Left ventricle myocardium superior (tissue), 1 donor: Measurements from ENCODE around the gene NEK4. TPM values are rescaled to one million over a fixed set of nuclear protein-coding genes. Genes with fewer than 3 reads are reported as not detected.

ENCODE experiments used
- ATAC-seq: fragments of 200-7000 bp; cut with Tn5 transposase; one replicate; pipeline ENCODE4 v1.9.1; 2020; ENCODE audit warnings: mild to moderate bottlenecking, moderate library complexity
- DNase-seq: peaks from one replicate; pipeline ENCODE4 v3.0.0-alpha.2; 2020
- intact Hi-C: fragments of 100-400 bp; cut with micrococcal nuclease; formaldehyde crosslinking; loops from one replicate; pipeline ENCODE4 v1.11.0; 2022
- total RNA-seq: library from RNA; stranded (reverse); fragmentation: NEBNext Ultra II Directional; extraction: Animal tissue kit (Norgen Biotek cat#: 25700); gene quantifications from one replicate; pipeline ENCODE4 v1.2.1, GENCODE V29; 2021
- donor health status: DM: no; HTN: yes; CAD: no; lungs with severe emphysema.

Gene NEK4
- total RNA-seq, 1 donor from 2014 or later, result 21.3 TPM

GRCh38 chr3:52794612-52795099 is 23.9 kb upstream of the NEK4 start, which contains the start of gene ITIH3:
TSS of gene ITIH3 (plus strand) at chr3:52794796. CDS start at chr3:52794804, 8 bp downstream.
- intact Hi-C loops, result no loop called here
- ATAC-seq (no peak), DNase-seq (no peak)

- no peak for ATAC-seq
- DNase-seq, result no peak
- intact Hi-C loops, result no loop called here
These were observed 23.2 kb upstream of the NEK4 start for GRCh38 chr3:52793702-52794611.

- DNase-seq (no peak), ATAC-seq (no peak)
- intact Hi-C loops, result no loop called here
These were observed 22.4 kb upstream of the NEK4 start for GRCh38 chr3:52792961-52793695.

GRCh38 chr3:52792413-52792812 is 21.7 kb upstream of the NEK4 start:
- DNase-seq (no peak), ATAC-seq (no peak)
- intact Hi-C loops, result no loop called here

- ATAC-seq (no peak), DNase-seq (no peak)
- intact Hi-C loops, result no loop called here
These were observed 21.2 kb upstream of the NEK4 start for GRCh38 chr3:52791928-52792327.

- intact Hi-C loops, result no loop called here
- no peak for DNase-seq
- ATAC-seq, result no peak
These were observed 20.6 kb upstream of the NEK4 start for GRCh38 chr3:52791366-52791765.

GRCh38 chr3:52790741-52791140 is 20.0 kb upstream of the NEK4 start:
- ATAC-seq (no peak), DNase-seq (no peak)
- intact Hi-C loops, result no loop called here

GRCh38 chr3:52790337-52790736 is 19.6 kb upstream of the NEK4 start:
- ATAC-seq (no peak), DNase-seq (no peak)
- intact Hi-C loops, result no loop called here

GRCh38 chr3:52789746-52790040 is 19.0 kb upstream of the NEK4 start:
- no peak for DNase-seq
- intact Hi-C loops, result no loop called here
- ATAC-seq, result no peak

- ATAC-seq, result no peak
- no peak for DNase-seq
- intact Hi-C loops, result no loop called here
These were observed 18.4 kb upstream of the NEK4 start for GRCh38 chr3:52788890-52789745.

- DNase-seq (peak; percentile 30), ATAC-seq (no peak)
- intact Hi-C loops, result no loop called here
These were observed 17.2 kb upstream of the NEK4 start for GRCh38 chr3:52787672-52788625.

GRCh38 chr3:52787246-52787645 is 16.5 kb upstream of the NEK4 start:
- ATAC-seq, result no peak
- intact Hi-C loops, result no loop called here
- DNase-seq, result peak; percentile 16

- intact Hi-C loops, result no loop called here
- no peak for DNase-seq
- no peak for ATAC-seq
These were observed 15.8 kb upstream of the NEK4 start for GRCh38 chr3:52786330-52787215.

GRCh38 chr3:52784931-52785590 is 14.3 kb upstream of the NEK4 start:
- intact Hi-C loops, result no loop called here
- ATAC-seq (no peak), DNase-seq (no peak)

- DNase-seq (peak; percentile 14), ATAC-seq (no peak)
- intact Hi-C loops, result no loop called here
These were observed 13.4 kb upstream of the NEK4 start for GRCh38 chr3:52784021-52784621.

GRCh38 chr3:52783211-52783555 is 12.4 kb upstream of the NEK4 start:
- intact Hi-C loops, result no loop called here
- DNase-seq (no peak), ATAC-seq (no peak)
